HEK293T (cell line): Measurements from ENCODE around the gene PLEKHO1.

Source experiments
- BHLHE40 ChIP-seq: fragments of 450-650 bp; IDR thresholded peaks from 2 replicates; pipeline ENCODE4 v1.6.1; 2016; ENCODE audit warnings: mild to moderate bottlenecking, moderate library complexity, borderline replicate concordance
- CTBP1 ChIP-seq: fragments of 450-650 bp; IDR thresholded peaks from 2 replicates; pipeline ENCODE4 v1.6.1; 2016; ENCODE audit warnings: borderline replicate concordance
- ELF4 ChIP-seq: fragments of 450-650 bp; IDR thresholded peaks from 2 replicates; pipeline ENCODE4 v1.6.1; 2017; ENCODE audit warnings: antibody characterized with exemption
- FOXM1 ChIP-seq: fragments of 450-650 bp; IDR thresholded peaks from 2 replicates; pipeline ENCODE4 v1.6.1; 2017; ENCODE audit warnings: mild to moderate bottlenecking, borderline replicate concordance
- SP1 ChIP-seq: fragments of 450-650 bp; IDR thresholded peaks from 2 replicates; pipeline ENCODE4 v1.6.1; 2017
- SUZ12 ChIP-seq: fragments of 450-650 bp; IDR thresholded peaks from 2 replicates; pipeline ENCODE4 v1.6.1; 2016; ENCODE audit warnings: mild to moderate bottlenecking
- TARDBP ChIP-seq: fragments of 450-650 bp; IDR thresholded peaks from 2 replicates; pipeline ENCODE4 v1.6.1; 2016

DNA sequence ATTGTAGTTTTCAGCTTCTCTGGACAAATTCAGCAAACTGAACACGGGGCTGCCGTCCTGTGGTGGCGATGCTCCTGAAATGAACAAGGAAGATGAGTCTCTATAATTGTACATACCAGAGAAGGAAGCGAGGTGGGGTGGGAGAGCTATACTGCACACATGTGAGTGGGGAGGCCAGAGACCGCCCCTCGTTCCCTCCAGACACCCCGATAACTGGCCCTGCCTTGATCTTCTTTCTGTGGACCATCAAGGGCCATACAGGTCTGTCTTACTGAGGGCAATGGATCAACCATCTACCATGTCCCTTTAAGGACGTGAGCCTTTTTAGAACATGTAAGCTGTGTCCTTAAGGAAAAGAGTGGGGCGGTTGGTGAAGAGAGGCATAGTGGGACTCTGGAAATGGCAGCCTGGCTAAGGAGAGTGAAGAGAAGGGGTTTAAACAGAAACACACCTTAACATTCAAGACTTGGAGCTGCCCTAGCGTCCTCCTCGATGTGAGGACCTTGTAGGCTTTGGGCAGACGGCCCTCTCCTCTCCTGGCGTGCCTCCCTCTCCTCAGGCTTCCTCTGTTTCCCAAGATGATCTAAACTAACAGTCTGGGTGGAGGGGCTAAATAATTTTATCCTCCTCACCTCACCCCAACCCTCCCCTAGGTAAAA, 5.8 kb downstream of the PLEKHO1 start:
- TF ChIP-seq ELF4 (no peak), FOXM1 (no peak), BHLHE40 (no peak), TARDBP (no peak), SP1 (no peak), CTBP1 (no peak), SUZ12 (no peak)
